GM23338 (cell line): Measurements from ENCODE around the gene PPM1E. TPM values are rescaled to one million over a fixed set of nuclear protein-coding genes. Genes with fewer than 3 reads are reported as not detected.
A peak's percentile ranks its signal among the peaks of the same experiment; 100 is the strongest.

ENCODE experiments used
- ATAC-seq: fragments of 200-7000 bp; cut with Tn5 transposase; 3 replicates; pipeline ENCODE4 v1.9.1; 2020
- DNase-seq: peaks from one replicate; pipeline ENCODE4 v3.0.0-alpha.2; 2015; ENCODE audit warnings: low spot score
- H2AFZ ChIP-seq: fragments of 200-600 bp; sonication (generic); 2 replicates; pipeline ENCODE4 v1.8.0; 2016; ENCODE audit warnings: antibody characterized with exemption, mild to moderate bottlenecking, moderate library complexity
- H3F3A ChIP-seq: fragments of 200-600 bp; sonication (generic); replicated peaks from 2 replicates; pipeline ENCODE4 v1.8.0; 2017; ENCODE audit warnings: antibody characterized with exemption, mixed run types, low read depth
- H3K27ac ChIP-seq: fragments of 200-600 bp; sonication (generic); 2 replicates; pipeline ENCODE4 v1.6.1; 2016; ENCODE audit warnings: low read depth
- H3K27me3 ChIP-seq: fragments of 200-600 bp; sonication (generic); 2 replicates; pipeline ENCODE4 v1.8.0; 2016; ENCODE audit warnings: mild to moderate bottlenecking, mixed run types, moderate library complexity; ENCODE audit not compliant: insufficient read depth
- H3K36me3 ChIP-seq: fragments of 200-600 bp; sonication (generic); 2 replicates; pipeline ENCODE4 v1.8.0; 2016; ENCODE audit warnings: mild to moderate bottlenecking; ENCODE audit not compliant: insufficient read depth
- H3K4me1 ChIP-seq: fragments of 200-600 bp; sonication (generic); 2 replicates; pipeline ENCODE4 v1.8.0; 2016; ENCODE audit warnings: mild to moderate bottlenecking, moderate library complexity; ENCODE audit not compliant: insufficient read depth
- H3K4me2 ChIP-seq: fragments of 200-600 bp; sonication (generic); 2 replicates; pipeline ENCODE4 v1.7.1; 2017; ENCODE audit warnings: mixed run types
- H3K4me3 ChIP-seq: fragments of 200-600 bp; sonication (generic); 2 replicates; pipeline ENCODE4 v1.6.1; 2016; ENCODE audit warnings: mixed run types
- H3K79me2 ChIP-seq: fragments of 200-600 bp; sonication (generic); replicated peaks from 2 replicates; pipeline ENCODE4 v1.8.0; 2017; ENCODE audit warnings: mild to moderate bottlenecking; ENCODE audit not compliant: insufficient read depth
- H3K9me2 ChIP-seq: fragments of 200-600 bp; sonication (generic); 2 replicates; pipeline ENCODE4 v1.8.0; 2017; ENCODE audit not compliant: insufficient read depth
- H4K20me1 ChIP-seq: fragments of 200-600 bp; sonication (generic); replicated peaks from 2 replicates; pipeline ENCODE4 v1.8.0; 2017; ENCODE audit warnings: mild to moderate bottlenecking; ENCODE audit not compliant: insufficient read depth
- H3K27ac Mint-ChIP-seq: 2 replicates; pipeline ENCODE4 v1.8.0; 2020; ENCODE audit warnings: inconsistent platforms, mild to moderate bottlenecking, moderate library complexity, mixed read lengths
- H3K27me3 Mint-ChIP-seq: 3 replicates; pipeline ENCODE4 v1.8.0; 2022; ENCODE audit warnings: low read depth, mild to moderate bottlenecking, moderate library complexity, mixed read lengths, inconsistent platforms; ENCODE audit not compliant: insufficient read depth, poor library complexity
- H3K36me3 Mint-ChIP-seq: 3 replicates; pipeline ENCODE4 v1.8.0; 2021; ENCODE audit warnings: low read depth, mild to moderate bottlenecking, inconsistent platforms, moderate library complexity, mixed read lengths
- H3K4me1 Mint-ChIP-seq: 3 replicates; pipeline ENCODE4 v1.8.0; 2020; ENCODE audit warnings: mild to moderate bottlenecking, inconsistent platforms, mixed read lengths
- H3K4me3 Mint-ChIP-seq: 3 replicates; pipeline ENCODE4 v1.8.0; 2021; ENCODE audit warnings: moderate library complexity, mild to moderate bottlenecking, inconsistent platforms, mixed read lengths
- H3K9me3 Mint-ChIP-seq: 3 replicates; pipeline ENCODE4 v1.8.0; 2020; ENCODE audit warnings: moderate library complexity, mild to moderate bottlenecking, inconsistent platforms, mixed read lengths
- CREB1 ChIP-seq: fragments of 250-450 bp; sonication (Bioruptor Pico); IDR thresholded peaks from 2 replicates; pipeline ENCODE4 v1.5.0; 2020; ENCODE audit warnings: low read depth, mild to moderate bottlenecking, moderate library complexity
- EZH2 ChIP-seq: fragments of 200-600 bp; sonication (generic); IDR thresholded peaks from one replicate; pipeline ENCODE4 v1.8.0; 2017; ENCODE audit warnings: antibody characterized with exemption, mild to moderate bottlenecking, low read depth; ENCODE audit not compliant: unreplicated experiment
- EZH2phosphoT487 ChIP-seq: fragments of 200-600 bp; sonication (generic); IDR thresholded peaks from one replicate; pipeline ENCODE4 v1.8.1; 2018; ENCODE audit warnings: antibody characterized with exemption; ENCODE audit not compliant: unreplicated experiment
- JUNB ChIP-seq: IDR thresholded peaks from one replicate; pipeline ENCODE4 v1.6.1; 2016; ENCODE audit warnings: antibody characterized with exemption; ENCODE audit not compliant: unreplicated experiment
- NANOG ChIP-seq: IDR thresholded peaks from 2 replicates; pipeline ENCODE4 v1.6.1; 2016; ENCODE audit warnings: antibody characterized with exemption, borderline replicate concordance
- POLR2AphosphoS5 ChIP-seq: IDR thresholded peaks from 2 replicates; pipeline ENCODE4 v1.6.1; 2016; ENCODE audit warnings: antibody characterized with exemption, low read depth
- STAT1 ChIP-seq: IDR thresholded peaks from one replicate; pipeline ENCODE4 v1.6.1; 2016; ENCODE audit warnings: antibody characterized with exemption; ENCODE audit not compliant: unreplicated experiment
- ZNF114 ChIP-seq: fragments of 250-450 bp; sonication (Bioruptor Pico); IDR thresholded peaks from 2 replicates; pipeline ENCODE4 v1.5.0; 2020; ENCODE audit warnings: mild to moderate bottlenecking, moderate library complexity
- ZNF331 ChIP-seq: fragments of 250-450 bp; sonication (Bioruptor Pico); IDR thresholded peaks from 2 replicates; pipeline ENCODE4 v1.5.0; 2020; ENCODE audit warnings: low read depth, mild to moderate bottlenecking, moderate library complexity
- ZNF462 ChIP-seq: fragments of 250-450 bp; sonication (Bioruptor Pico); IDR thresholded peaks from 2 replicates; pipeline ENCODE4 v1.5.0; 2020; ENCODE audit warnings: mild to moderate bottlenecking, moderate library complexity
- polyA plus RNA-seq: library from polyadenylated mRNA; unstranded; fragments of >200 nt; fragmentation: Nextera tagmentation; extraction: Ambion mirVana; gene quantifications from 2 replicates; pipeline ENCODE4 v1.2.1, GENCODE V29; 2016
- total RNA-seq: library from RNA; depleted of rRNA; stranded (reverse); fragments of >200 nt; shearing (Covaris generic); gene quantifications from 2 replicates; pipeline ENCODE4 v1.2.3, GENCODE V29; 2014
- TF ChIP-seq, protein P1 (sequence below), 2 experiments: fragments of 200-600 bp in 1 of 2; sonication (generic) in 1 of 2; conservative IDR thresholded peaks; 2 replicates each; pipeline versions ENCODE4 v1.5.1 to v1.6.1; 2016 to 2017; ENCODE audit warnings: antibody characterized with exemption in 2 of 2, low read depth in 2 of 2, mild to moderate bottlenecking in 2 of 2, moderate library complexity in 1 of 2
- TF ChIP-seq, protein P2 (sequence below): IDR thresholded peaks from one replicate; pipeline ENCODE4 v1.6.1; 2018; ENCODE audit warnings: antibody characterized with exemption; ENCODE audit not compliant: unreplicated experiment
- TF ChIP-seq, protein P3 (sequence below): IDR thresholded peaks from 2 replicates; pipeline ENCODE4 v1.6.1; 2016; ENCODE audit warnings: antibody characterized with exemption

The PPM1E gene
- total and polyA plus RNA-seq, 2 experiments from 2014 or later: 2.1 to 13.8 TPM

GRCh38 chr17:58786586-58787295 is 31.1 kb downstream of the PPM1E start:
- H3K4me2 ChIP-seq: no peak overlapping the region
- no peak overlapping the region for H3K27ac ChIP-seq
- no peaks in the 10 kb centered on the region for H3K36me3 ChIP-seq
- no peaks in the 10 kb centered on the region for H3K27me3 ChIP-seq
- H3K4me1 Mint-ChIP-seq: peaks cover 4% of the 10 kb centered on the region; the same call in 2 of the 3 replicates
- H3K27me3 Mint-ChIP-seq: peaks cover 5% of the 10 kb centered on the region
- TF ChIP-seq ZNF331 (CRISPR knock-in tag) (no peak), EZH2phosphoT487 (no peak), JUNB (no peak), ZNF462 (CRISPR knock-in tag) (no peak), STAT1 (no peak), EZH2 (no peak), CREB1 (no peak), ZNF114 (CRISPR knock-in tag) (no peak), NANOG (no peak), POLR2AphosphoS5 (no peak)
- TF ChIP-seq, protein P1, sequence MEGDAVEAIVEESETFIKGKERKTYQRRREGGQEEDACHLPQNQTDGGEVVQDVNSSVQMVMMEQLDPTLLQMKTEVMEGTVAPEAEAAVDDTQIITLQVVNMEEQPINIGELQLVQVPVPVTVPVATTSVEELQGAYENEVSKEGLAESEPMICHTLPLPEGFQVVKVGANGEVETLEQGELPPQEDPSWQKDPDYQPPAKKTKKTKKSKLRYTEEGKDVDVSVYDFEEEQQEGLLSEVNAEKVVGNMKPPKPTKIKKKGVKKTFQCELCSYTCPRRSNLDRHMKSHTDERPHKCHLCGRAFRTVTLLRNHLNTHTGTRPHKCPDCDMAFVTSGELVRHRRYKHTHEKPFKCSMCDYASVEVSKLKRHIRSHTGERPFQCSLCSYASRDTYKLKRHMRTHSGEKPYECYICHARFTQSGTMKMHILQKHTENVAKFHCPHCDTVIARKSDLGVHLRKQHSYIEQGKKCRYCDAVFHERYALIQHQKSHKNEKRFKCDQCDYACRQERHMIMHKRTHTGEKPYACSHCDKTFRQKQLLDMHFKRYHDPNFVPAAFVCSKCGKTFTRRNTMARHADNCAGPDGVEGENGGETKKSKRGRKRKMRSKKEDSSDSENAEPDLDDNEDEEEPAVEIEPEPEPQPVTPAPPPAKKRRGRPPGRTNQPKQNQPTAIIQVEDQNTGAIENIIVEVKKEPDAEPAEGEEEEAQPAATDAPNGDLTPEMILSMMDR (conservative IDR thresholded peaks at IDR 0.05; ENCODE audit: low read depth in 2 of 2): no peak
- TF ChIP-seq, protein P2, sequence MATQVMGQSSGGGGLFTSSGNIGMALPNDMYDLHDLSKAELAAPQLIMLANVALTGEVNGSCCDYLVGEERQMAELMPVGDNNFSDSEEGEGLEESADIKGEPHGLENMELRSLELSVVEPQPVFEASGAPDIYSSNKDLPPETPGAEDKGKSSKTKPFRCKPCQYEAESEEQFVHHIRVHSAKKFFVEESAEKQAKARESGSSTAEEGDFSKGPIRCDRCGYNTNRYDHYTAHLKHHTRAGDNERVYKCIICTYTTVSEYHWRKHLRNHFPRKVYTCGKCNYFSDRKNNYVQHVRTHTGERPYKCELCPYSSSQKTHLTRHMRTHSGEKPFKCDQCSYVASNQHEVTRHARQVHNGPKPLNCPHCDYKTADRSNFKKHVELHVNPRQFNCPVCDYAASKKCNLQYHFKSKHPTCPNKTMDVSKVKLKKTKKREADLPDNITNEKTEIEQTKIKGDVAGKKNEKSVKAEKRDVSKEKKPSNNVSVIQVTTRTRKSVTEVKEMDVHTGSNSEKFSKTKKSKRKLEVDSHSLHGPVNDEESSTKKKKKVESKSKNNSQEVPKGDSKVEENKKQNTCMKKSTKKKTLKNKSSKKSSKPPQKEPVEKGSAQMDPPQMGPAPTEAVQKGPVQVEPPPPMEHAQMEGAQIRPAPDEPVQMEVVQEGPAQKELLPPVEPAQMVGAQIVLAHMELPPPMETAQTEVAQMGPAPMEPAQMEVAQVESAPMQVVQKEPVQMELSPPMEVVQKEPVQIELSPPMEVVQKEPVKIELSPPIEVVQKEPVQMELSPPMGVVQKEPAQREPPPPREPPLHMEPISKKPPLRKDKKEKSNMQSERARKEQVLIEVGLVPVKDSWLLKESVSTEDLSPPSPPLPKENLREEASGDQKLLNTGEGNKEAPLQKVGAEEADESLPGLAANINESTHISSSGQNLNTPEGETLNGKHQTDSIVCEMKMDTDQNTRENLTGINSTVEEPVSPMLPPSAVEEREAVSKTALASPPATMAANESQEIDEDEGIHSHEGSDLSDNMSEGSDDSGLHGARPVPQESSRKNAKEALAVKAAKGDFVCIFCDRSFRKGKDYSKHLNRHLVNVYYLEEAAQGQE: no peak
- TF ChIP-seq, protein P3, sequence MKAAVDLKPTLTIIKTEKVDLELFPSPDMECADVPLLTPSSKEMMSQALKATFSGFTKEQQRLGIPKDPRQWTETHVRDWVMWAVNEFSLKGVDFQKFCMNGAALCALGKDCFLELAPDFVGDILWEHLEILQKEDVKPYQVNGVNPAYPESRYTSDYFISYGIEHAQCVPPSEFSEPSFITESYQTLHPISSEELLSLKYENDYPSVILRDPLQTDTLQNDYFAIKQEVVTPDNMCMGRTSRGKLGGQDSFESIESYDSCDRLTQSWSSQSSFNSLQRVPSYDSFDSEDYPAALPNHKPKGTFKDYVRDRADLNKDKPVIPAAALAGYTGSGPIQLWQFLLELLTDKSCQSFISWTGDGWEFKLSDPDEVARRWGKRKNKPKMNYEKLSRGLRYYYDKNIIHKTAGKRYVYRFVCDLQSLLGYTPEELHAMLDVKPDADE: no peak
- ATAC-seq (no peak), DNase-seq (no peak)
- no peaks in the 10 kb centered on the region for H4K20me1 ChIP-seq
- H2AFZ ChIP-seq: no peak overlapping the region
- no peaks in the 10 kb centered on the region for H3K9me3 Mint-ChIP-seq
- H3K9me2 ChIP-seq: no peaks in the 10 kb centered on the region
- H3K79me2 ChIP-seq: no peaks in the 10 kb centered on the region
- H3K4me3 ChIP-seq: no peak overlapping the region
- peak overlapping the region; percentile 77; the same call in 1 of the 2 replicates for H3K27ac Mint-ChIP-seq
- no peaks in the 10 kb centered on the region for H3F3A ChIP-seq
- no peak overlapping the region for H3K4me3 Mint-ChIP-seq
- H3K36me3 Mint-ChIP-seq: no peaks in the 10 kb centered on the region; the same call in 2 of the 3 replicates
- no peaks in the 10 kb centered on the region for H3K4me1 ChIP-seq
